HG03196 (cell line): ENCODE data around the gene UBE3A.
A peak's percentile ranks its signal among the peaks of the same experiment; 100 is the strongest.
"Not testable (repeated sequence)": the region's sequence is repeated elsewhere in the genome, so short reads cannot be mapped to it uniquely, and the experiment has no call there.

Source experiments
- ATAC-seq: cut with Tn5 transposase; IDR thresholded peaks from one replicate; pipeline ENCODE4 v1.9.1; 2021; ENCODE audit not compliant: unreplicated experiment

The UBE3A gene

DNA sequence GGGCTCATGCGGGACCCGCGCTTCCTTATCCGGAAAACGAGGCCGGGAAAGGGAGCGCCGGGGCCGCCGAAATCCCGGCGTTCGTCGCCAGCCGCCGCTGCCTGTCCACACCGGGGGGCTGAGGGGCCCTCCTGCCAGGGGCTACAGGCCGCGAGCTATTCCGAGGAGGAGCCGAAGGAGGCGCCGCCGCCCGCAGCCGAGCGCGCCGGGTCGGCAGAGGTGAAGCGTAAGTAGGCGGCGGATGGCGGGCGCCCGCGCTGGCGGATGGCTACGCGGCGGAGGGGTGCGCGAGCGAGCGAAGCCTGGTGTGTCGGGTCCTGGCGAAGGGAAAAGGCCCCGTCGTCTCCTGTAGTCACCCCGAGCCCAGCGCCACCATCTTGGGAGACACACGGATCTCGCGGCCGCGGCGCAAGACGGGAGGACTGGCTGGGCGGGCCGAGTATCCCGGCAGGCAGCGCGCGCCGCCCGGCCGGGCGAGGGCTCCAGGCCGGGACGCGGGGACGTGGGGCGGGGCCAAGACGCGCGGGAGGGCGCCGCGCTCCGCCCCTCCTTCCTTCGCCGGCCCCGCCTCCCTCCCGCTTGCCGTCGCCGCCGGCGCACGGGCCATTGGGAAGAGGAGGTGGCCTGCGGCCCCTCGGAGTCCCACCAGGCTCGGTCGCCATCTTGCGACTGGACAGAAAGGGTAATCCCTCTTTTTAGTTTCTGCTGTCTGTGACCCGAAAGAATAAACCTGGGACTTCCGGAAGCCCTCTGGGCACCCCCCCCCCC is at the start of gene UBE3A:
Gene UBE3A, minus strand, starts transcription at position 424 of the 768 bp plus-strand sequence. CDS start 29,917 bp downstream, outside the sequence.
- ATAC-seq: peak; percentile 90

DNA sequence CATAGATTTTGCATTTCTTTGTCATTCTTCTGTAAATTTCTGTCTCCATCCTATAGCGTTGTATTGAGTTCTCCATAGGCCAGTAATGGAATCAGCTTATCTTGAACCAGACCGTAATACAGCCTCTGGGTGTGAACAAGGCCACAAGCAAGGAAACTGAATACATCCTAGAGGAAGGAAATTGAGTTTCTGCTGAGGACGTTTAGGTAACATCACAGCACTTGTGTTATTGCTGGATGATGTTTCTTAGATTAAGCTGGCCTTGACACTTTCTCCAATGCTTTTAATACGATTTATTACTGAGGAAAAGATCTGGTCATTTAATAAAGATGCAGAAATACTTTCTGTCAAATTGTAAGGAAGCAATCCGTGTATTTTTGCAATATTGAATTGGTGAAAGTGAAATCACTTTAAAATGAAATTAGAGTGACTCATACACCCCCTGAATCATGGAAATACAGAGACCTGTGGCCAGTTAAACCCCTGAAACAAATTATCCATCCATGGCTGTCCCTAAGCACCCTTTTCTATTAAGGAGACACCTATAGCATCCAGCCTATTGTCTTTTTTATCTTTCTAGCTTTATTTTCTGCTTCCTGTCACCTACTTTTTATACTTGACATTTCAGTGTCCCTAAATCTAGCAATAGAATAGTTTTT is 48.5 kb upstream of the UBE3A start:
- no peak for ATAC-seq

DNA sequence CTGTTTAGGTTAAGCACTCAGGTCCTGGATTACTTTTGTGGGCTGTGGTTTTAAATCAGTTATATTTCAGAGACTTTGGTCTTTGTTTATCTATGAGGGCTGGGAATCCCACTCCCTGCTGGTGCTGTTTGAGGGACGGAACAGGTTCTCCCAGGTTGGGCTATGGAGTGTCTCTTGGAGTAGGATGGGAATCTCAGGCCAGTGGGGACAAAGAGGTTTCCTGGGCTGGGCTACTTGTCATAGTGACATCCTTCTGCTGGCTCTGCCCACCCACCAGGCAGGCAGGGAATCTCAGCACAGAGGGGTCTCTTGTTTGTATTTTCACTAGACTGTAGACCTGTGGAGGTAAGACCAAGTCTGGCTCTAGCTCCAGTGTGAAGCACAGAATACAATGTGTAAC is 47.2 kb upstream of the UBE3A start:
- ATAC-seq: no peak

DNA sequence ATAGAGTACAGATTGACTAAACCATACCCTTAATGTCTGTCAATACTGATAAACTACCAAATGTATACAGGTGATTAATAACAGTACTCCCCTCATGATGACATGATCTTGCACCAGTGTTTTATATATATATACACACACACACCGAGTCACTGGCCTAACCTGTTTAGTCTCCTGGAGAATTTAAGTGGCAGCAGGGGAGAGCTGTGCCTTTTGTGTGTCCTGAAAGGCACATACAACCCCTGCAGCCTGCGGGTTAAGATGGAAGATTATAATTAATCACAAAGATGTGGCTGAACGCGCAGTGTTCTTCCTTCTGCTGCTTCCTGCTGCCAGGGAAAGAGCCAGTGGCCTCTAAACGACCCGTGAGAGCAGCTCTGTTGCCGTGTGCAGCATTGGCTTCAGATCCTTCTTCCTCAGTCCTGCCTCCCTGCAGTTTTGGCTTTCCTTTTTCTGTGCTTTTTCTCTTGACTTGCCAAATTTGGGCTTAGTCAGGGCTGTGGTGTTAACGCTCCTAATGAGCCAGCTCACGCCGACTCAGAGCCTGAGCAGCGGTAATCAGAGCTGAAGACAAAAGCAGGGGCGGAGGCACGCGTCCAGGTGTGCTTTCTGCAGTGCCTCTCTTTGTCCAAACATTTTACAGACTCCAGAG is 42.5 kb upstream of the UBE3A start:
- no peak for ATAC-seq

DNA sequence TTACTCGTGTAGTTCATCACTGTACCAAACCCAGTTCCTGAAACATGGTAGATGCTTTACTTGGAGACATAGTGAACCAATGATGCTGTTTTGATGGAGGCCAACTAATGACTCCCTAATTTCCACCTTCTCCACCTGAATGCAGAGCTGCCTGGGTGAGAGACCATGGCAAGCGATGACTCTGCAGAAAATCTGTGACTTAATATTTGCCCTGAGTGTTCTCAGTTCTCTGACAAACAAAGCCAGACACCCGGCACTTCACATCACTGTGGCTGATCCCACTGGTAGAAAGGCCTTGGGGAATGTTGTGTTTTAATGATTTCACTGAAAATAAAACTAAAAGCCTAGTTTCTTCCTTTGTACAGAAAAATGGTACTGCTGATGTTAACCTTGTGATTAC is 39.5 kb upstream of the UBE3A start:
- ATAC-seq: no peak

DNA sequence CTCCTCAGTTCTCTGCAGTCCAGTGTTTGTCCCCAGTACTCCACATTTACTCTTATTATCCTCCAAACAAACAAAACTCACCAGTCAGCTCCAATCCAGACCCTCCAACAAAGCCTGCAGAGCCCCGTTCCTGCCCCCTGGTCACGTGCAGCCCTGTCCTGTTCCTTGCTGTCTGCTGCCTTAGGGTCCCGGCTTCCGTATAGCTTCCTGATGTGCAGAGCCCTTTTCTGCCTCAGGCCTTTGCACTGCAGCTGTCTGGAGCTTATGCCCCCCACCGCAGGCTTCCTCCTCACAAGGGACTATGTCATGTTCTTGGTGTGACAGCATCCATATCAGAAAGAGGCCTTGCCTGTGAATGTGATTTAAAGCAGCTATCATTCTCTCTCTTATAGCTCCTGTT is 39.0 kb upstream of the UBE3A start:
- no peak for ATAC-seq

DNA sequence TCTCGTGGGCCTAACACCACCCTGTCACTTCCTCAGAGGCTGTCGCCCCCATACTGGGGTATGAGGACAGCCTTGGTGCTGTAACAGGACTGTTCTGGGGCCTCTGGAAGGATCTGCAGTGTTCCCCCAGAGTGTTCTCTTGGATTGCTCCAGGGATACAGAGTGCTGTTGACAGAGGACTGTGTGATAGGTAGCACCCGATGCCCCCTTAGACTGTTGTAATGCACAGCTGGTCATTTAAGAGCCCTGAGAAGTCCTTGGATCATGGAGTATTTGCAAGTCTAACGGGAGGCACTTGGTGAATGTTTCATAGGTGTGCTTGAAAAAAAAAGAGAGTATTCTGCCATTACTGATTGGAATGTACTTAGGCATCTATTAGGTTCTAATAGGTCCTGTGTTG is 35.4 kb upstream of the UBE3A start:
- ATAC-seq: no peak

DNA sequence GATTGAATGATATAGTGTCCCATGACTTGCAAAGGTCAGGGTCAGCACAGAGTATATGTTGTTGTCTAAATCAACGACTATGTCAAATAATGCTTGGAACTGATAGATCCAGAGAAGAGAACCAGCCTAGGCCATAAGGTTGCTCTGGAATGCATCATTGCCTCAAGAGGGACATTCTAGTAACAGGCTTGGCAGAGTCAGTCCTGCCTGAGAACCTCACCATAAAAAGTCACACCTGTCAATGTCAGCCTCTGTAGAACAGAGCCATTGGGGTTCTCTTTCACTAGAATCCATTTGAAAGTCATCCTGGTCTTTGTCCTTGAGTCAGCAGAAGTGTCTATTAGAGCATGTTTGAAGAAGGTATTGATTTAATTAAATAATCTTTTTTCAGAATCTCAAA is 31.4 kb upstream of the UBE3A start:
- no peak for ATAC-seq

DNA sequence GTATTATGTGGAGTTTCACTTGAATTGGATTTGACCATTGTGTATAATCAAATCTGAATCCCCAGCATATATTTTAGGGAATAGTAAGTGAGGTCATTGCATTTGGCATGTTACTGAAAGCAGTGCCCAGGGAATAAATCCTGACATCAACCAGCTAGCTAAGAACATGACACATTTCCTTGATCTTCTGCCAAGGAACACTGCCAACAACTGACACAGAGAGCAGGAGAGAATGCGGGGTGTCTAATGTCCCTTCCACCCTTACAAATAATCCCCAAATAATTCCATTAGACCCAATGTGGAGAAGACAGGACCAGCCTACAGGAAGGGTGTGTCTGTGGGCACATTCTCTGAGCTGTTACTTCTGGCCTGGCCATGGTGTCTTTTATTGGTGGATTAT is 30.6 kb upstream of the UBE3A start:
- ATAC-seq: no peak

DNA sequence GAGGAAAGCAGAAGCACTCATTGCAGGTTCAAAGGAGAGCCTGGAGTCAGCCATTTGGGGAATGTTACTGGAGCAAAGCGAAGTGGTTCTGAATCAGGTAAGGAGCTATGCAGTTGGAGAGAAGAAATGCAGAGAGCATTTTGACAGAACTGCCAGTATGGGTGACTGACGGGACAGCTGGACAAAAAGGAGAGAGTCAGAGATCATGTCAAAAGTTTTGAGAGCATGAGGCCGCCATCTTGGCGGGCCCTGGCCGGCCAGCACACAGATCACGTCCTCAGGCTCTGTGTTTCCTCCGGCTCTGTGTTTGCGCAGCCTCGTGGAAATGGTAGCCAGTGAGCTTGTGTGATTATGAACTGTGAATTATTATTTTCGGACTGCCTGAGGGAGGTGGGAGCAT is 29.8 kb upstream of the UBE3A start:
- ATAC-seq: no peak

DNA sequence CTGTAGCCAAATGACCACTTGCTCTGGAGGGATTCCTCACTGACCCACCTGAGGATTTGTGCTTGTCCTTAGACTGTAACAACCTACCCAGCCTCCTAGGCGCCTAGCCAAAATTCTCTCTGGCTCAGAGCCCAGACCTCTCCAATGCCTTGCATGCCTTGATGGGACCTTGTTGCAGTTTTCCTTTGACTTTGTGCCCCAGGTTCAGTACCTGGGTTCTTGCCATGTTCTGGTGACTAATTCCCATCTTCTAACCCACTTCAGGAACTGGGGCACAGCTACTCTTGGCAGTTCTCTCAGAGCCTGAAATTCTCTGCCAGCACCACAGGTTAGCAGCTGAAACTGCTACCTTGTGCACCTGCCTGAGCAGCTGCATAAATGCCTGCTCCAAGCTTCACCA is 27.0 kb upstream of the UBE3A start:
- no peak for ATAC-seq

DNA sequence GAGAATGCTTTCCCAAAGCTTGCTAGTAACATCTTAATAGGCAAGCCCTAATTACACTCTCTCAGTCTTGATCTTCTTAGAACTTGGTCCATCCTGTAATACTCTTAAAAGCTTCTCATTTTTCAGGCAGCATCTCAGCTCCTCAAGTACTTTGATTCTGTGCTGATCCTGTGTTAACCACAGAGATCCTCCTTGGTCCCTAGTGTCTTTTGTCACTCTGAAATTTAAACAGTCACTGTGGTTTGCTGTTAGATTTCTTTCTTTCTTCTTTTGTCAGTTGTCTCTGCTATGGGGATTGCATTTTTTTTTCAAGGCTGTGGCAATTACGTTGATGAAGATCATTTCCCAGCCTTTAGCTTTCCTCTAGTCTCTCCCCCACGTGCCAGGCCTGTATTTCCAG is 26.0 kb upstream of the UBE3A start:
- ATAC-seq: no peak

DNA sequence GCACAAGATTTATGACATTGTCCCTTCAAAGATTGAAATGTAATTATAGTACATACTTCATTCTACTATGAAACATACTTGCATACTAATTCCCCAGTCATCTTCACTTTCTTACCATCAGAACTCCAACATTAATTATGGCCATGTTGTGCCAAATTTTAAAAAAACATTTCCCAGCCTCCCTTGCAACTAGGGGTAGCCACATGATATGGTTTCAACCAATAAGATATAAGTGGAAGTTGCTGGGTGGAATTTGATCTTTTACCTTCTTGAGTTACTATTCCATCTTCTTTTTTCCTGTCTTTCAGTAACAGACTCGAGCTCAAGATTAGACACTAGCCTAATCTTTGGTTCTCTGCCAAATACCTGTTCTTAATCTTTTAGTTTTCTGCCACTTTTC is 25.6 kb upstream of the UBE3A start:
- ATAC-seq: no peak

DNA sequence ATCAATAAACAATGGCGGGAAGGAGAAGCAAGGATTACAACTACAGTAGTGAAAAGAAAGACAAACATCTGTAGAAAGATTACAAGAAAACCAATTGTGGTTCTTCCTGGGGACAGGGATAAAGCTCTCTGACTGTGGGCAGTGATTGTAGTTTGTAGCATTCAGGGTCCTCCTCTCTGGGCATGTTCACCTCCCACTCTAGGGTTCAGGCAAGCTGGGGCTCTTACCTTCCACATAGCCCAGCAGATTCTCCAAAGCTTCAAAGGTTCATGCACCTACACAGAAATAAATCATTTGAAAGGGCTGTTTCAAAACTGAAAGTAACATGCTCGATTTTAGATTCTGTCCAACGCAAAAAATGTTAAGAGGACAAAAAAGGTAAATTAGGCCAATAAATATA is 17.4 kb upstream of the UBE3A start:
- ATAC-seq: no peak

DNA sequence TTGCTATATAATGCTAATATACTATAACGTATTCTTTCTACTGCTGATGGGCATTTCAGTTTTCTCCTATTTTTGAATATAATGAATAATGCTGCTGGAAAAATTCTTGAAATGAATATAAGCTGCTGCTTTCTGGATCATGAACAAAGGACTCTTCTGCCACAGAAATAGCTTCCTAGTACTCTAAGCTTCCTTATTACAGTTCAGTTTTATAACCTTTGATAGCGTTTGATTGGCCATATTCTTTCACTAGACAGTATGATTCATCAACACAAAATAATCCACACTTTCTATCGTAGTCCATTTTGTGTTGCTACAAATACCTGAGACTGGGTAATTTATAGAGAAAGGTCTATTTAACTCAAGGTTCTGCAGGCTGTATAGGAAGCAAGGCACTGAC is 16.4 kb upstream of the UBE3A start:
- ATAC-seq: no peak

DNA sequence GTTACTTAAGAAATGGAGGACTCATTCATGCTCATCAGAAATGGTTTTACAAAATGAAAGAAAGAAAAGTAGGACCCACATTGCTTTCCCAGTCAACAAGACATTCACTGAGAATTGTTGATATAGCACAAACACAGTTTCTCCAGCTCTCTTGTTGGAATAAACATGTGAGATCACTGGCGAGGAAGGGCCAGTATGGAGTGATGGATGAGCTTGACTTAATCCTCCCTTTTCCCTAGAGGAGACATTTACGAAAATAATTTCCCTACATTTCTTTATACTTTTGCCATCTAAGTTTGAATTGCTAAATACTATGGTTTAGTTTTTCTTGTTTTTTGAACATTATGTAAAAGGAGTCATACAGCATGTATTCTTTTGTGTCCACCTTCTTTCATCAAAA is 15.9 kb upstream of the UBE3A start:
- ATAC-seq: no peak

DNA sequence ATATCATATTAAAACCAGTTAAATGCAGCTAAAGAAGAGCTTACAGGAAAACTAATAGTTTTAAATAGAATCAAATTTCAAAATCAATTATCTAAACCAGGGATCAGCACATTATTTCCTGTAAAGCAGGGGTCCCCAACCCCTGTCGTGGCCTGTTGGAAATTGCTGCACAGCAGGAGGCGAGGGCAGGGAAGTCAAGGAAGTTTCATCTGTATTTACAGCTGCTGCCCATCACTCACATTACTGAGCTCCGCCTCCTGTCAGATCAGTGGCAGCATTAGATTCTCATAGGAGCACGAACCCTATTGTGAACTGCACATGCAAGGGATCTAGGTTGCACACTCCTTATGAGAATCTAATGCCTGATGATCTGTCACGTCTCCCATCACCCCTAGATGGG is 14.4 kb upstream of the UBE3A start:
- not testable (repeated sequence) for ATAC-seq

DNA sequence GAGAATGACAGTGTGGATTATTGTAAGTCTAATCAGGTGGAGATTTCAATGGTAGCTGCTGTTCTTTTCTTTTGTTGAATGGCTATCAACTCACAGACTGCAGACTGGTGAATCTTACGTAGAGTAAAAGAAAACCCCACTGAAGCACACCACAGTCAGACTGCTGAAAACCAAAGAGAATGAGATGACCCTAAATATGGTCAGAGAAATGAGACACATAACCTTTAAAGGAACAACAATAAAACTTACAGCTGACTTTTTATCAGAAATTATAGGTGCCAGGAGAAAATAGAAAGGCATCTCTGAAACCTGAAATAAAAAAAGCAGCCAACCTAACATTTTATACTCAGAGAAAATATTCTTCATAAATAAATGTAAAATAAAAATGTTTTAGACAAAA is 12.7 kb upstream of the UBE3A start:
- no peak for ATAC-seq

DNA sequence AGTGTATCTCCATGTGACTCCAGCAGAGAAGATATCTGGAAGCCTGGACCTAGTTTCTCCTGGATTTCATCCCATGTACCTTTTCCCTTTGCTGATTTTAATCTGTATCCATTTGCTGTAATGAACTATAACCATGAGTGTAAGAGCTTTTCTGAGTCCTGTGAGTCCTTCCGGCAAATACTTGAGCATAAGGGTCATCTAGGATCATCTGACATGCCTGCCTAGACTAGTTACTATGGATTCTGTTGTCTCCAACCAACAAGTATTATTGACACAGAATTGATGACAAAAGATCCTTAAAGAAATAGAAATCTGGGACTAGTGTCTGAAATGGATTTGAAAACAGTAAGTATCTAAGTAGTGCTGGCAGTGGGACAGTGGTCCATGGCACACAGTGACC is 11.3 kb upstream of the UBE3A start:
- no peak for ATAC-seq

DNA sequence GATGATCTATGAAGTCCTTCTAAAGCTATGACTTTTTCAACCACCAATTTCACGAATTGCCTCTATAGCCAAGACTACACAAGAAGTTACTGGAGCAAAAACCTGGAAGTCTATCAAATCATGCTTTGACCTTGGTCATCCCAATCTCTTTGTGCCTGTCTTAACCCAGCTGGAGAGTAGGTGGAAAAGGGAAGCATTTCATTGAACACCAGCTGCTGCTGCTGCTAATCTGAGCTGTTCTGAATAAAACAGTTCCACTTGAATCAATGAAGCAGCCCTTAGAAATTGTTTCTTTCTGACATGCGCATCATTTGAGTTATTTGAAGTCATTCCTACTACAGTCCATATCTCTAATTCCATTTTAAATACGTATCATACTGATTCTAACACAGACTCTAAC is 7.3 kb upstream of the UBE3A start:
- no peak for ATAC-seq

DNA sequence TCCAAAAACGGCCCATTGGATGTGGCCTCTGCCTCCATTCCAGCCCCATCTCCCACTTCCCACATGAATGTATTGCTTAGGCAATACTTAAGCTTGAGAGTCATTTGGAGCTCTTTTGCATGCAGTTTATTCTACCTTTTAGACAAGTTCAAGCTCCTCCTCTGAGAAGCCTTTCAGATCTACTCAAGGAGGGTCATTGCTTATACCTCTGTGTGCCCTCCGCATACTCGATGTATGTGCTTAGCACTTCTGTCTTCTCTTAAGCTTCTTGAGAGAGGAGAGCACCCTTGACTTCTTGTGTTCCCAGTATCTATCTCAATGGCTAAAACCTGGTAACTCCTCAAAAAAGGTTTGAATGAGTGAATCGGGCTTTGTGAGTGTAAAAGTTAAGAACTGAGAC is 6.6 kb upstream of the UBE3A start:
- no peak for ATAC-seq

DNA sequence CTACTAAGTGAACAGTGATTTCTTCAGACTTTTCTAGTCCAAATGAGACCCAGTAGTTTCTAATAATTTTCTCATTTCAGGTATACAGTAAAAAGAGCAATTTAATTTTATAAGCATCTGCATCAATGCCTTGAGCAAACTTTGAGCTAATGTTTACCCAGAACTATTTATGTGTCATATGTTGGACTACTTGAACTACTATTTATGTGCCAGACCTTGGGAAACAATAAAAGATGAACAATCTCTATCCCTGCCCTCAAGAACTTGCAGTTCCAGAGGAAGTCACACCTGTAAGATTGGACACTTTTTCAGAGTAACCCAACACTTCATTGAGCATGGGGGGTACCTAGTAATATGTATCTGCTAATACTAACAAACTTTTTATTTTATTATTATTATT is 2.3 kb upstream of the UBE3A start:
- ATAC-seq: no peak
